Bronchial epithelial cell (primary cell): ENCODE measurements around the gene RAP1A. TPM values are rescaled to one million over a fixed set of nuclear protein-coding genes. Genes with fewer than 3 reads are reported as not detected.

Experiments
- DNase-seq: peaks from one replicate; pipeline ENCODE4 v3.0.0-alpha.2; 2010; ENCODE audit warnings: low read depth
- FAIRE-seq: peaks from 2 replicates; lab custom pipeline; 2011; peaks lifted over from hg19 to GRCh38; lab: Jason Lieb, UNC
- H3K27me3 ChIP-seq: 2 replicates; pipeline ENCODE4 v1.5.1; 2011; ENCODE audit warnings: low read length; ENCODE audit not compliant: control insufficient read depth, insufficient read depth
- H3K36me3 ChIP-seq: 2 replicates; pipeline ENCODE4 v1.5.1; 2011; ENCODE audit warnings: low read length; ENCODE audit not compliant: control insufficient read depth, insufficient read depth
- H3K4me3 ChIP-seq: 2 replicates; pipeline ENCODE4 v1.5.1; 2011; ENCODE audit warnings: mild to moderate bottlenecking, low read depth, low read length, control low read depth
- CTCF ChIP-seq: IDR thresholded peaks from 2 replicates; pipeline ENCODE4 v1.5.1; 2011; ENCODE audit warnings: mild to moderate bottlenecking, moderate library complexity, low read length, control low read depth, inconsistent platforms; ENCODE audit not compliant: insufficient read depth, severe bottlenecking
- total RNA-seq: library from RNA; depleted of rRNA; stranded (reverse); fragments of >200 nt; gene quantifications from 2 replicates; pipeline ENCODE4 v1.2.1, GENCODE V29; 2014

The RAP1A gene
- total RNA-seq, 1 donor from 2014 or later: 16.6 TPM

GRCh38 chr1:111622166-111622565, 2.6 kb downstream of the RAP1A start:
- Histone ChIP-seq H3K36me3 (no peaks in the 10 kb centered on the region), H3K27me3 (no peaks in the 10 kb centered on the region), H3K4me3 (no peak overlapping the region)
- no peak for TF ChIP-seq CTCF
- DNase-seq (no peak), FAIRE-seq (no peak)

GRCh38 chr1:111624382-111624781, 4.8 kb downstream of the RAP1A start:
- no peaks in the 10 kb centered on the region for H3K36me3 ChIP-seq
- no peak overlapping the region for H3K4me3 ChIP-seq
- no peak for FAIRE-seq
- DNase-seq: no peak
- no peaks in the 10 kb centered on the region for H3K27me3 ChIP-seq
- TF ChIP-seq CTCF: no peak

- no peak for TF ChIP-seq CTCF
- H3K4me3 ChIP-seq: no peak overlapping the region
- H3K36me3 ChIP-seq: no peaks in the 10 kb centered on the region
- FAIRE-seq: no peak
- H3K27me3 ChIP-seq: no peaks in the 10 kb centered on the region
- DNase-seq: no peak
Observed at GRCh38 chr1:111625276-111625675, 5.7 kb downstream of the RAP1A start.

- H3K36me3 ChIP-seq: no peaks in the 10 kb centered on the region
- DNase-seq (no peak), FAIRE-seq (no peak)
- H3K27me3 ChIP-seq: no peaks in the 10 kb centered on the region
- no peak for TF ChIP-seq CTCF
- no peak overlapping the region for H3K4me3 ChIP-seq
Observed at GRCh38 chr1:111628153-111628552, 8.6 kb downstream of the RAP1A start.

- FAIRE-seq (no peak), DNase-seq (no peak)
- TF ChIP-seq CTCF: no peak
Observed at GRCh38 chr1:111629190-111629954, 9.8 kb downstream of the RAP1A start.

GRCh38 chr1:111630567-111630966, 11.0 kb downstream of the RAP1A start:
- no peak for DNase-seq
- no peaks in the 10 kb centered on the region for H3K36me3 ChIP-seq
- no peak for TF ChIP-seq CTCF
- H3K27me3 ChIP-seq: no peaks in the 10 kb centered on the region
- no peak for FAIRE-seq
- H3K4me3 ChIP-seq: no peak overlapping the region

More at GRCh38 chr1:111629190-111629954, 9.8 kb downstream of the RAP1A start:
- Histone ChIP-seq H3K36me3 (no peaks in the 10 kb centered on the region), H3K4me3 (no peak overlapping the region), H3K27me3 (no peaks in the 10 kb centered on the region)
